ENCODE data around the gene KIAA1549.

KIAA1549 gene

GRCh38 chr7:138907201-138907847 lies 73.9 kb downstream of the KIAA1549 start:
- DNase-seq (ENCODE audit: low spot score), result peak; percentile 48

GRCh38 chr7:138903859-138904435 lies 77.2 kb downstream of the KIAA1549 start:
- DNase-seq (ENCODE audit: low spot score), result no peak

GRCh38 chr7:138903186-138903820 lies 77.9 kb downstream of the KIAA1549 start:
- no peak for DNase-seq (ENCODE audit: low spot score)

- no peak for DNase-seq (ENCODE audit: low spot score)
Measured at GRCh38 chr7:138902161-138902560, 79.0 kb downstream of the KIAA1549 start.

GRCh38 chr7:138900035-138900828 lies 81.0 kb downstream of the KIAA1549 start:
- no peak for DNase-seq (ENCODE audit: low spot score)

GRCh38 chr7:138898802-138899201 lies 82.4 kb downstream of the KIAA1549 start:
- DNase-seq (ENCODE audit: low spot score), result no peak

GRCh38 chr7:138898255-138898654 lies 82.9 kb downstream of the KIAA1549 start:
- no peak for DNase-seq (ENCODE audit: low spot score)

GRCh38 chr7:138895679-138896078 lies 85.5 kb downstream of the KIAA1549 start:
- DNase-seq (ENCODE audit: low spot score), result no peak

GRCh38 chr7:138893258-138893657 lies 87.9 kb downstream of the KIAA1549 start:
- no peak for DNase-seq (ENCODE audit: low spot score)

GRCh38 chr7:138892812-138893211 lies 88.4 kb downstream of the KIAA1549 start:
- no peak for DNase-seq (ENCODE audit: low spot score)

GRCh38 chr7:138892006-138892630 lies 89.1 kb downstream of the KIAA1549 start:
- DNase-seq (ENCODE audit: low spot score), result no peak

- DNase-seq (ENCODE audit: low spot score), result no peak
Measured at GRCh38 chr7:138891446-138891810, 89.8 kb downstream of the KIAA1549 start.

- DNase-seq (ENCODE audit: low spot score), result no peak
Measured at GRCh38 chr7:138890499-138891445, 90.4 kb downstream of the KIAA1549 start.

GRCh38 chr7:138889582-138890498 lies 91.3 kb downstream of the KIAA1549 start:
- no peak for DNase-seq (ENCODE audit: low spot score)

GRCh38 chr7:138887872-138888656 lies 93.1 kb downstream of the KIAA1549 start:
- DNase-seq (ENCODE audit: low spot score), result no peak

- no peak for DNase-seq (ENCODE audit: low spot score)
Measured at GRCh38 chr7:138887085-138887710, 94.0 kb downstream of the KIAA1549 start.

GRCh38 chr7:138886501-138886917 lies 94.7 kb downstream of the KIAA1549 start:
- peak; percentile 40 for DNase-seq (ENCODE audit: low spot score)

- DNase-seq (ENCODE audit: low spot score), result no peak
Measured at GRCh38 chr7:138885383-138886147, 95.6 kb downstream of the KIAA1549 start.
